IMR-90 (cell line): ENCODE measurements around the gene ASTE1. TPM values are rescaled to one million over a fixed set of nuclear protein-coding genes. Genes with fewer than 3 reads are reported as not detected.

Experiments
- ATAC-seq: fragments of 200-7000 bp; cut with Tn5 transposase; 2 replicates; pipeline ENCODE4 v1.9.1; 2020; ENCODE audit warnings: low read depth, mild to moderate bottlenecking, moderate library complexity
- BruUV-seq: library from RNA; stranded (reverse); fragments of 400-500 nt; replicated peaks from 2 replicates; lab custom pipeline; 2021; lab: Mats Ljungman, UMichigan
- CTCF ChIA-PET: fragments of 300-600 bp; formaldehyde crosslinking; extraction: SDS; loops from one replicate; lab custom pipeline; 2021; ENCODE audit warnings: antibody characterized with exemption; lab: Yijun Ruan, JAX
- POLR2A ChIA-PET: fragments of 300-600 bp; sonication (Branson Sonifier 250); formaldehyde crosslinking; loops from one replicate; lab custom pipeline; 2022; ENCODE audit warnings: antibody characterized with exemption; ENCODE audit not compliant: unreplicated experiment; lab: Charles Lee
- DNase-seq: peaks from one replicate; pipeline ENCODE4 v3.0.0; 2013
- H2AFZ ChIP-seq: replicated peaks from 2 replicates; pipeline ENCODE3; 2013; ENCODE audit warnings: low read length, mild to moderate bottlenecking; ENCODE audit not compliant: poor library complexity
- H2AK5ac ChIP-seq: 2 replicates; pipeline ENCODE4 v1.6.1; 2013; ENCODE audit warnings: low read depth, low read length, inconsistent platforms
- H2AK9ac ChIP-seq: replicated peaks from 2 replicates; pipeline ENCODE3; 2013; ENCODE audit warnings: mild to moderate bottlenecking, low read depth, low read length, moderate library complexity; ENCODE audit not compliant: poor library complexity
- H2BK120ac ChIP-seq: 2 replicates; pipeline ENCODE4 v1.6.1; 2013; ENCODE audit warnings: low read depth, low read length, inconsistent platforms
- H2BK15ac ChIP-seq: 3 replicates; pipeline ENCODE4 v1.6.1; 2013; ENCODE audit warnings: low read depth, low read length, inconsistent platforms
- H2BK20ac ChIP-seq: 2 replicates; pipeline ENCODE4 v1.6.1; 2013; ENCODE audit warnings: low read depth, mild to moderate bottlenecking, inconsistent platforms, low read length, moderate library complexity
- H2BK5ac ChIP-seq: 2 replicates; pipeline ENCODE4 v1.6.1; 2013; ENCODE audit warnings: mild to moderate bottlenecking, low read depth, low read length, inconsistent platforms; ENCODE audit not compliant: poor library complexity, severe bottlenecking
- H3K14ac ChIP-seq: replicated peaks from 2 replicates; pipeline ENCODE4 v1.6.1; 2013; ENCODE audit warnings: low read depth, low read length, inconsistent platforms
- H3K18ac ChIP-seq: 2 replicates; pipeline ENCODE4 v1.6.1; 2013; ENCODE audit warnings: low read depth, low read length, control low read depth
- H3K23ac ChIP-seq: 2 replicates; pipeline ENCODE4 v1.6.1; 2013; ENCODE audit warnings: low read depth, low read length, inconsistent platforms
- H3K27ac ChIP-seq: 2 replicates; pipeline ENCODE4 v1.5.1; 2013; ENCODE audit warnings: mild to moderate bottlenecking, control low read depth, low read length; ENCODE audit not compliant: insufficient read depth
- H3K27me3 ChIP-seq: 2 replicates; pipeline ENCODE4 v1.6.1; 2013; ENCODE audit warnings: low read length; ENCODE audit not compliant: control insufficient read depth, insufficient read depth
- H3K36me3 ChIP-seq: 2 replicates; pipeline ENCODE4 v1.6.1; 2013; ENCODE audit warnings: low read length, mixed read lengths; ENCODE audit not compliant: control insufficient read depth, insufficient read depth
- H3K4ac ChIP-seq: 2 replicates; pipeline ENCODE4 v1.6.1; 2013; ENCODE audit warnings: low read depth, low read length, inconsistent platforms
- H3K4me1 ChIP-seq: 2 replicates; pipeline ENCODE4 v1.6.1; 2013; ENCODE audit warnings: low read length, mixed read lengths; ENCODE audit not compliant: control insufficient read depth, insufficient read depth
- H3K4me2 ChIP-seq: 2 replicates; pipeline ENCODE4 v1.6.1; 2013; ENCODE audit warnings: low read depth, mild to moderate bottlenecking, control low read depth, low read length, moderate library complexity
- H3K4me3 ChIP-seq: 2 replicates; pipeline ENCODE4 v1.5.1; 2013; ENCODE audit warnings: low read depth, mild to moderate bottlenecking, control low read depth, low read length, moderate library complexity; ENCODE audit not compliant: insufficient read depth
- H3K56ac ChIP-seq: 2 replicates; pipeline ENCODE4 v1.6.1; 2013; ENCODE audit warnings: low read length, inconsistent platforms; ENCODE audit not compliant: insufficient read depth; ENCODE audit errors: extremely low read depth
- H3K79me1 ChIP-seq, 2 experiments: 2 replicates each; pipeline ENCODE4 v1.6.1; 2013; ENCODE audit warnings: low read length in 2 of 2, inconsistent platforms in 1 of 2, low read depth in 1 of 2
- H3K9ac ChIP-seq: 2 replicates; pipeline ENCODE4 v1.6.1; 2013; ENCODE audit warnings: low read depth, low read length, control low read depth
- H3K9me1 ChIP-seq: 2 replicates; pipeline ENCODE4 v1.6.1; 2013; ENCODE audit warnings: low read length, inconsistent platforms; ENCODE audit not compliant: insufficient read depth
- H3K9me3 ChIP-seq: 2 replicates; pipeline ENCODE4 v1.6.1; 2013; ENCODE audit warnings: low read length; ENCODE audit not compliant: control insufficient read depth, insufficient read depth
- H4K20me1 ChIP-seq: 2 replicates; pipeline ENCODE4 v1.6.1; 2013; ENCODE audit warnings: low read length, inconsistent platforms; ENCODE audit not compliant: insufficient read depth
- H4K5ac ChIP-seq: 2 replicates; pipeline ENCODE4 v1.6.1; 2013; ENCODE audit warnings: mild to moderate bottlenecking, low read depth, low read length, control low read depth
- H4K8ac ChIP-seq, 2 experiments: 2 replicates each; pipeline ENCODE4 v1.6.1; 2013; ENCODE audit warnings: low read depth in 2 of 2, low read length in 2 of 2, control low read depth in 1 of 2, inconsistent platforms in 1 of 2
- H4K91ac ChIP-seq: 2 replicates; pipeline ENCODE4 v1.6.1; 2013; ENCODE audit warnings: low read depth, low read length, inconsistent platforms; ENCODE audit not compliant: insufficient read depth
- CHD1 ChIP-seq: IDR thresholded peaks from 2 replicates; pipeline ENCODE4 v1.6.1; 2012; ENCODE audit warnings: low read depth, low read length, improper control_type of control experiment
- CTCF ChIP-seq: conservative IDR thresholded peaks from 2 replicates; pipeline ENCODE4 v1.5.1; 2012; ENCODE audit warnings: mild to moderate bottlenecking, low read depth, low read length, improper control_type of control experiment
- FOS ChIP-seq: fragments of 150-350 bp; IDR thresholded peaks from 2 replicates; pipeline ENCODE4 v1.6.1; 2016; ENCODE audit warnings: low read depth, low read length
- MAZ ChIP-seq: IDR thresholded peaks from 2 replicates; pipeline ENCODE4 v1.6.1; 2012; ENCODE audit warnings: low read depth, mild to moderate bottlenecking, low read length, improper control_type of control experiment, moderate library complexity, borderline replicate concordance
- MXI1 ChIP-seq: IDR thresholded peaks from 2 replicates; pipeline ENCODE4 v1.6.1; 2012; ENCODE audit warnings: low read depth, mild to moderate bottlenecking, low read length, moderate library complexity, borderline replicate concordance
- NFE2L2 ChIP-seq: fragments of 150-350 bp; IDR thresholded peaks from 2 replicates; pipeline ENCODE4 v1.6.1; 2016; ENCODE audit warnings: low read depth, mild to moderate bottlenecking, low read length
- RAD21 ChIP-seq: IDR thresholded peaks from 2 replicates; pipeline ENCODE4 v1.6.1; 2012; ENCODE audit warnings: low read length, improper control_type of control experiment
- RCOR1 ChIP-seq: IDR thresholded peaks from 2 replicates; pipeline ENCODE4 v1.6.1; 2012; ENCODE audit warnings: mild to moderate bottlenecking, low read length, improper control_type of control experiment; ENCODE audit not compliant: insufficient replicate concordance
- RFX5 ChIP-seq: IDR thresholded peaks from 2 replicates; pipeline ENCODE4 v1.8.0; 2012; ENCODE audit warnings: low read depth, mild to moderate bottlenecking, low read length, moderate library complexity
- SMC3 ChIP-seq: fragments of 150-350 bp; IDR thresholded peaks from 2 replicates; pipeline ENCODE4 v1.6.1; 2016; ENCODE audit warnings: low read depth, mild to moderate bottlenecking, antibody characterized with exemption, low read length, moderate library complexity
- whole genome bisulfite sequencing, 2 experiments: methylation state at CpG; one replicate each; pipeline versions ENCODE4 v1.1.5 to v1.1.7; 2013; ENCODE audit warnings: missing lambda C conversion rate in 2 of 2; ENCODE audit not compliant: insufficient read length in 1 of 2; ENCODE audit errors: extremely low coverage in 2 of 2; 5-methylcytosine and 5-hydroxymethylcytosine counted together
- dilution Hi-C: fragments of 300-500 bp; cut with HindIII; formaldehyde crosslinking; loops from one replicate; pipeline ENCODE4 v1.14.3; 2018; ENCODE audit warnings: low sequenced_read_pairs; ENCODE audit not compliant: unreplicated experiment
- in situ Hi-C: fragments of 300-500 bp; cut with MboI; formaldehyde crosslinking; loops from 3 replicates; pipeline ENCODE4 v1.14.3; 2019; ENCODE audit warnings: low sequenced_read_pairs, inconsistent platforms, mixed read lengths
- intact Hi-C: fragments of 100-400 bp; cut with micrococcal nuclease; formaldehyde crosslinking; loops from 2 replicates; pipeline ENCODE4 v1.10.0; 2022
- polyA plus RNA-seq, 3 experiments: library from polyadenylated mRNA; depleted of rRNA; stranded (reverse); fragments of >200 nt; gene quantifications; 2 replicates each; pipeline ENCODE4 v1.2.3, GENCODE V29; 2012; ENCODE audit warnings: low replicate concordance in 1 of 3
- total RNA-seq: library from RNA; depleted of rRNA; stranded (reverse); fragments of >200 nt; gene quantifications from 2 replicates; pipeline ENCODE4 v1.2.3, GENCODE V29; 2012

The ASTE1 gene
- total and polyA plus RNA-seq, 2 of the 4 experiments (the other 2 are of a cell fraction) = 3.2 to 7.5 TPM

GRCh38 chr3:131038326-131038725, 11.7 kb upstream of the ASTE1 start:
- CTCF ChIA-PET = no interaction called here

More at GRCh38 chr3:131038326-131038725, 11.7 kb upstream of the ASTE1 start:
- Histone ChIP-seq H3K4me1 (peaks cover 4% of the 10 kb centered on the region), H2AK9ac (no peak overlapping the region), H3K79me1 (no peaks in the 10 kb centered on the region), H2BK20ac (no peak overlapping the region), H2AFZ (no peak overlapping the region), H3K27me3 (no peaks in the 10 kb centered on the region), H3K36me3 (no peaks in the 10 kb centered on the region), H2BK15ac (no peak overlapping the region), H3K4me3 (no peak overlapping the region), H2BK5ac (no peak overlapping the region), H2AK5ac (no peak overlapping the region), H3K4me2 (no peak overlapping the region), H3K9me1 (no peaks in the 10 kb centered on the region), H3K9ac (no peak overlapping the region), H4K5ac (no peak overlapping the region), H3K9me3 (no peaks in the 10 kb centered on the region), H3K14ac (no peak overlapping the region), H3K18ac (no peak overlapping the region), H3K56ac (no peak overlapping the region), H4K8ac (no peak overlapping the region), H4K20me1 (peaks cover 4% of the 10 kb centered on the region; the same call in 1 of the 2 replicates), H2BK120ac (no peak overlapping the region), H3K27ac (no peak overlapping the region), H3K23ac (no peak overlapping the region), H4K91ac (no peak overlapping the region), H3K4ac (no peak overlapping the region)
- ATAC-seq = no peak
- dilution Hi-C loops = no loop called here
- in situ Hi-C loops = loop anchor here (25.0 kb wide), 2 partner anchors 449 to 999 kb away; partner anchors contain the start of gene CPNE4
- WGBS, 2 experiments = no CpG with 5 or more reads among the region's 2 CpGs
- BruUV-seq = no TSS peak
- intact Hi-C loops = loop anchor here (1.0 to 10.0 kb wide), 4 partner anchors 16 to 764 kb away; no protein-coding TSS in a partner anchor
- DNase-seq = peak; percentile 34
- POLR2A ChIA-PET = no interaction called here
- TF ChIP-seq CTCF (no peak), NFE2L2 (no peak), RAD21 (no peak), MXI1 (no peak), SMC3 (no peak), FOS (no peak), RFX5 (no peak), CHD1 (no peak), RCOR1 (no peak), MAZ (no peak)
